CD4-positive, alpha-beta T cell treated with Interleukin-15 for 1 hour (primary cell): ENCODE measurements around the gene PTAFR.

ENCODE experiments used
- DNase-seq: peaks from one replicate; pipeline ENCODE4 v3.0.0-alpha.2; 2020

Gene PTAFR

GRCh38 chr1:28175955-28176485 lies 470 bp downstream of the PTAFR start:
- DNase-seq: no peak

DNA sequence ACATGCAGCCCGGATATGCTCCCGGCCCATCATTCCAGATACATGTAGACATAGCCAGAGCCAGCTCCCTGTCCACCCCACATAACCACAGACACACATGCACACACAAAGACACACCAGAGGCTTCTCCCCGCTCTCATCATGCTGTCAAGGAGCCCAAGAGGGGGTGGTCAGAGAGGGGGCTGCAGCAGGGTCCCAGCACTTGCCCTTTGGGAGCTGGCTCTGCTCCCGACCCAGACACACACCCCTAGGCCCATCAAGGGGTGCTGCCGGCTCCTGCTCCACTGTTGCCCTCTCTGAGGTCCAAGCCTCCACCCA lies 2.6 kb downstream of the PTAFR start:
- DNase-seq: no peak

GRCh38 chr1:28173151-28173979 lies 3.1 kb downstream of the PTAFR start:
- DNase-seq: peak; percentile 60

- peak; percentile 70 for DNase-seq
These were observed 3.8 kb downstream of the PTAFR start for GRCh38 chr1:28172713-28173150.

DNA sequence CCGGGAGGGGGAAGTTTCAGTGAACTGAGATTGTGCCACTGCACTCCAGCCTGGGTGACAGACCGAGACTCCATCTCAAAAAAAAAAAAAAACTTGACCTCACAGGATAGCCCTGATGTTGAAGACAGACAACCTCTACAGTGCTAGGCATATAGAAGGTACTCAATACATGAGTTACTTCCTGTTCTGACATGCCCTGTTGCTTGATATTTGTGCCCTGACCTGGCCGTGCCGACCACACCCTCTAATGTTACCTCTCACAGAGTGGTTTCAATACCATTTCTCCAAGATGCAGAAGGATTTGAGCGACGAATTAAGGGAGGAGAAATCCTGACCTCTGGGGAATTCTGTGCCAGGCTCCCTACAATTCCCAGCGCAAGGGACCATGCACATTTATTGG lies 5.2 kb downstream of the PTAFR start:
- no peak for DNase-seq

- DNase-seq: no peak
These were observed 6.4 kb downstream of the PTAFR start for GRCh38 chr1:28170001-28170596.

DNA sequence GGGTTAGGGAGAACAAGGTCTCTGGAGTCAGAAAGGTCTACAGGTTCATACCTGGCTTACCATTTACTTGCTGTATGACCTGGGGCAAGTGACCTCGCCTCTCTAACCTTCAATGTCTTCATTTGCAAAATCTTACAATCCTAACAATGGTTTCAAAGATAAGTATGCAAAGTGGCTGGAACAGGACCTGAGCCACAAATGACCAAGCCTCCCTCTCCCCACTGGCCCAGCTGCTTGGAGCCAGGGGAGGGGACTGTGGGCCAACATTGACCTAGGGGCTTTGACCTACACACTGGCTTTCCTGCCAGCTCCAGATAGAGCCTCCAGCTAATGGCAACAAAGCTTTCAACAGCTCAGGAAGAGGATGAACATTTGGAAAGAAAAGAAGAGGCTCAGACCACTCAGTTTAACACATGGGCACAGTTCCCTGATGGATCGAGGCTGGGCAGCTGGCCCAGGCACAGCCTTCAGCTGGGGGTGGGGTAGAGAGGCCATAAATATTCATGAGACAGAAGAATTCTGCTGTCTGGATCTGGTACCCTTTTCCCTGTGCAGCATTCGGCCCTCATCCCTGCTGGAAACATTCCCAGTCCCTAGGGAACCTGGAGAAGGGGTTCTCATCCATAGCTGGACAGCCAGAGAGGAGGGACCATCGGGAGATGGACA lies 12.9 kb downstream of the PTAFR start:
- no peak for DNase-seq

DNA sequence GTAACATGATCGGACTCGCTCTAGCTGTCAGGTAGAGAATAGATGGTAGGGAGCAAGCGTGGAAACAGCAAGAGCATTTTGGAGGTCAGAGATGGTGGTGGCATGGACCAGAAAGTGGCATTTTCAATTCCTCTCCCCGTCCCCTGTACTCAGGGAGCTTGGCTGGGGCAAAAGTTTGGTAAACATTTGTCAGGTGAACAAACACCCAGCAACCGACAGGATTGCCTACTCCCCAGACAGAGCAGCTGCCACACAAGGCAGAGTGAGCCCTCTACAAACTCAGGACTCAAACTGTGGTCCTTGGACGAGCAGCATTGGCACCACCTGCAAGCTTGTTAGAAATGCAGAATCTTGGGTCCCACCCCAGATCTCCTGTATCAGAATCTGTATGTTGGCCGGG lies 14.3 kb downstream of the PTAFR start:
- DNase-seq: no peak

GRCh38 chr1:28161751-28162150 lies 14.7 kb downstream of the PTAFR start:
- DNase-seq: no peak

GRCh38 chr1:28160782-28161266 lies 15.7 kb downstream of the PTAFR start:
- DNase-seq: no peak

DNA sequence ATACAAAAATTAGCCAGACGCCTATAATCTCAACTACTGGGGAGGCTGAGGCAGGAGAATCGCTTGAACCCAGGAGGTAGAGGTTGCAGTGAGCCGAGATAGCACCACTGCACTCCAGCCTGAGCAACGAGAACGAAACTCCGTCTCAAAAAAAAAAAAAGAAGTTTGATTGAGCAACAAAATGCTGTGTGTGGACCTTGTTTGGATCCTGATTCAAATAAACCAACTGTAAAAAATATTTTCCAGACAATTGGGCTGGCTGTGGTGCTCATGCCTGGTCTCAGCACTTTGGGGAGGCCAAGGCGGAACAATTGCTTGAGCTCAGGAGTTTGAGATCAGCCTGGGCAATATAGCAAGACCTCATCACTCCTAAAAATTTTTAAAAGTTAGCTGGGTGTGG lies 16.8 kb downstream of the PTAFR start:
- no peak for DNase-seq

DNA sequence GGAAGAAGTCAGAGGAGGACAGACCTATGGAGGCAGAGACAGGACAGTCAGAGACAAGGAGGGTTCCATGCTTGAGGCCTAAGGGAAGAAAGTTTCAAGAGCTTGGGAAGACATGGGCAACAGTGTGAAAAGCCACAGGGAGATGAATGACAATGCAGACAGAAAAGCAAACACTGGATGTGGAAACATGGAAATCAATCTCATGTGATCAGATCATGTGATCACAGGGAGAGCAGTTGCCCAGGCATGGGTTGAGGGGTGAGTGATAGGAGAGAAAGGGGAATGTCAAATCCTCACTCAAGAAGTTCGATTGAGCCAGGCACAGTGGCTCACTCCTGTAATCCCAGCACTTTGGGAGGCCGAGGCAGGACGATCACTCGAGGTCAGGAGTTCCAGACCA lies 17.2 kb downstream of the PTAFR start:
- DNase-seq: no peak

DNA sequence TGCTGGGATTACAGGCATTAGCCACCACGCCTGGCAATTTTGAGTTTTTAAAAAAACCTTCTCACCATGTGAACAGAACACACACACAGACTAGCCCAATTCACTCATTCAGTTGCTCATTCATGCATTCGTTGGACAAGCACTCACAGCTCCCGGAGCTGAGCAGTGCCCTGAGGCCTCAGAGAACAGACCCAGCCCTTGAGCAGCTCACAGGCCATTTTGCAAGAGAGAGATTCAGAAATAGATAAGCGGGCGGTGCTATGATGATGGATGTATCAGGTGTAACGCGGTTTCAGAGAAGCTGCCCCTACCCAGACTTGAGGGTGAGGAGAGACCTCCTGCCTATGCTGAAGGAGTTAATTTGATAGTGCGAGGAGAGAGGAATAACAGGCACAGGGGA lies 18.6 kb downstream of the PTAFR start:
- DNase-seq: no peak

GRCh38 chr1:28156821-28157220 lies 19.7 kb downstream of the PTAFR start:
- DNase-seq: peak; percentile 38

GRCh38 chr1:28155628-28156027 lies 20.9 kb downstream of the PTAFR start:
- DNase-seq: no peak

DNA sequence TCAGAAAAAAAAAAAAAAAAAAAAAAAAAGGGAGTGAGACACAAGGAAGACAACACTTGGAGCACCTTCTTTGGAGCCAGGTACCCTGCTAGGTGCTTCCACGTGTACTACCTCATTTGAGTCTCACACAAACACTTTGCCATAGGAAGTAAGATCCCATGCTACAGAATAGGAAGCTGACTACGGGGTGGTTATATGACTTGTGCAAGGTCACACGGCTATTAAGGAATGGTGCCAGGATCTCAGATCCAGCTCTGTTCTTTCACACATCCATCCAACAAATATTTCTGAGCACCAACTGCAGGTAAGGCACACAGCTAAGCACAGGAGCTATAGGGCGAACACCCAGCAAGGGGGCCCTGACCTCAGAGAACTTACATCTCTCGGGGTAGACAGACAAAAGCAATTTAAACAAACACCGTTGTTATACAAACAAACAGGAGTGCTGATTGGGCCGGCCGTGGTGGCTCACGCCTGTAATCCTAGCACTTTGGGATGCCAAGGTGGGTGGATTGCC lies 22.4 kb downstream of the PTAFR start:
- no peak for DNase-seq

- no peak for DNase-seq
These were observed 26.2 kb downstream of the PTAFR start for GRCh38 chr1:28150125-28150780.

GRCh38 chr1:28148880-28149195 lies 27.7 kb downstream of the PTAFR start:
- DNase-seq: no peak

DNA sequence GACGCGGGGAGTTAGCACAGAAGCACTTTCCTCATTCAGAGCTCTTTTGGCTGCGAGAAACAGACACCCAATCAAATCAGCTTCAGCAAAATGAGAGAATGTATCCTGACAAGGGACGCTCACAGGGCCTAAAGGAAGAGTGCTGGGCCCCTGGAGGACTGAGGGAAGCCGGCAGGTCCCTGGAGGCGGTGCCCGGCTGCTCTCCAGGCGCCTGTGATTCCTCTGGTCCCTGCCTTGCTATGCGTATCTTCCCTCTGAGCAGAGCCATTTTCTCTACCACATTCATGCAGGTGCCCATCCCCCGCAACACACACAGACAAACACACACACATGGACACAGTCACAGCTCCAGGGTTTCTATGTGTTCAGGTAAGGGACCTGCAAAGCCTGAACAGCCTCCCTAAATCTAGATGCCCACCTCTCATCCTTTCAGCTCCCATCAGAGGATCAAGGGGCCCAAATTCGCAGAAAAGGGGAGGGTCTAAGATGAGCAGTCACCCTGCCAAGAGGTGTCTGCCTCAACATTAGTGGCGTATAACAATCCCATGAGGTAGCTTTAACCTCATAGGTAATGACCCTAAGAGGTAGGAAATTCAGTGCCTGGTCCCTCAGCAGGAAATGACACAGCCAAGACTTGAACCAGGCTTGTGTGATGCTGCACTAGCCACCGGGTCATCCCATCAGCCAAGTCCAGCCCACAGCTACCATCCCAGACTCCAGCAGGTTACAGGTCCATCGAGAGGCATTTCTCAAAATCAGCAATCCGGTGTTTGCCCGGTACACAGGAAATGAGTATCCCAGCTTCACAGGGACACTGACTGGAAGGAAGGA lies 29.0 kb downstream of the PTAFR start:
- DNase-seq: no peak

- no peak for DNase-seq
These were observed 30.8 kb downstream of the PTAFR start for GRCh38 chr1:28145728-28146127.

GRCh38 chr1:28144203-28145135 lies 32.0 kb downstream of the PTAFR start:
- no peak for DNase-seq
